Mesendoderm (in vitro differentiated cells): ENCODE measurements around the gene FNBP1.
A peak's percentile ranks its signal among the peaks of the same experiment; 100 is the strongest.
"Not testable (repeated sequence)": the region's sequence is repeated elsewhere in the genome, so short reads cannot be mapped to it uniquely, and the experiment has no call there.

Source experiments
- DNase-seq: peaks from one replicate; pipeline ENCODE4 v3.0.0; 2013
- H2AK5ac ChIP-seq: 2 replicates; pipeline ENCODE4 v1.6.1; 2013; ENCODE audit warnings: low read length, inconsistent platforms
- H2BK120ac ChIP-seq: 2 replicates; pipeline ENCODE4 v1.6.1; 2013; ENCODE audit warnings: low read depth, mild to moderate bottlenecking, low read length, moderate library complexity, mixed read lengths
- H2BK15ac ChIP-seq: replicated peaks from 2 replicates; pipeline ENCODE4 v1.6.1; 2013; ENCODE audit warnings: low read depth, mild to moderate bottlenecking, moderate library complexity
- H2BK5ac ChIP-seq: 2 replicates; pipeline ENCODE4 v1.6.1; 2013; ENCODE audit warnings: low read length, inconsistent platforms
- H3K18ac ChIP-seq: 2 replicates; pipeline ENCODE4 v1.6.1; 2013; ENCODE audit warnings: mild to moderate bottlenecking, low read length, mixed read lengths
- H3K23ac ChIP-seq: one replicate; pipeline ENCODE4 v1.6.1; 2013; ENCODE audit warnings: low read length
- H3K27ac ChIP-seq: 2 replicates; pipeline ENCODE4 v1.5.1; 2013; ENCODE audit warnings: low read depth, mild to moderate bottlenecking, inconsistent platforms, low read length, moderate library complexity
- H3K27me3 ChIP-seq: 2 replicates; pipeline ENCODE4 v1.6.1; 2013; ENCODE audit warnings: low read length, control low read depth, mild to moderate bottlenecking, inconsistent platforms; ENCODE audit not compliant: insufficient read depth, poor library complexity
- H3K36me3 ChIP-seq: 2 replicates; pipeline ENCODE4 v1.6.1; 2013; ENCODE audit warnings: low read length, inconsistent platforms; ENCODE audit not compliant: control insufficient read depth, insufficient read depth
- H3K4ac ChIP-seq: one replicate; pipeline ENCODE4 v1.6.1; 2013; ENCODE audit warnings: low read depth, mild to moderate bottlenecking, low read length, moderate library complexity
- H3K4me1 ChIP-seq: 2 replicates; pipeline ENCODE4 v1.6.1; 2013; ENCODE audit warnings: low read depth, low read length, inconsistent platforms; ENCODE audit not compliant: control insufficient read depth
- H3K4me2 ChIP-seq: 2 replicates; pipeline ENCODE4 v1.6.1; 2013; ENCODE audit warnings: low read length
- H3K4me3 ChIP-seq: 2 replicates; pipeline ENCODE4 v1.5.1; 2013; ENCODE audit warnings: mild to moderate bottlenecking, low read length
- H3K56ac ChIP-seq: one replicate; pipeline ENCODE4 v1.6.1; 2013; ENCODE audit warnings: low read length
- H3K79me1 ChIP-seq: 2 replicates; pipeline ENCODE4 v1.6.1; 2013; ENCODE audit warnings: low read length, inconsistent platforms
- H3K79me2 ChIP-seq: 2 replicates; pipeline ENCODE4 v1.6.1; 2013; ENCODE audit warnings: mild to moderate bottlenecking, low read length; ENCODE audit not compliant: control insufficient read depth, insufficient read depth
- H3K9ac ChIP-seq: 2 replicates; pipeline ENCODE4 v1.6.1; 2013; ENCODE audit warnings: low read length, inconsistent platforms
- H4K5ac ChIP-seq: one replicate; pipeline ENCODE4 v1.6.1; 2013; ENCODE audit warnings: low read length
- H4K8ac ChIP-seq: one replicate; pipeline ENCODE4 v1.6.1; 2013; ENCODE audit warnings: low read depth, mild to moderate bottlenecking, control low read depth, low read length, moderate library complexity
- WGBS: extraction: QIAGEN DNeasy Blood & Tissue Kit; methylation state at CpG from one replicate; pipeline ENCODE4 v1.1.7; 2013; ENCODE audit warnings: low lambda C conversion rate, missing lambda C conversion rate; ENCODE audit not compliant: insufficient coverage; ENCODE audit errors: extremely low coverage; 5-methylcytosine and 5-hydroxymethylcytosine counted together

The FNBP1 gene

GRCh38 chr9:129991139-129991538, 51.9 kb downstream of the FNBP1 start:
- no CpG with 5 or more reads among the region's 6 CpGs for whole genome bisulfite sequencing
- H2BK15ac ChIP-seq, H3K79me2 ChIP-seq: not testable (repeated sequence)

DNA sequence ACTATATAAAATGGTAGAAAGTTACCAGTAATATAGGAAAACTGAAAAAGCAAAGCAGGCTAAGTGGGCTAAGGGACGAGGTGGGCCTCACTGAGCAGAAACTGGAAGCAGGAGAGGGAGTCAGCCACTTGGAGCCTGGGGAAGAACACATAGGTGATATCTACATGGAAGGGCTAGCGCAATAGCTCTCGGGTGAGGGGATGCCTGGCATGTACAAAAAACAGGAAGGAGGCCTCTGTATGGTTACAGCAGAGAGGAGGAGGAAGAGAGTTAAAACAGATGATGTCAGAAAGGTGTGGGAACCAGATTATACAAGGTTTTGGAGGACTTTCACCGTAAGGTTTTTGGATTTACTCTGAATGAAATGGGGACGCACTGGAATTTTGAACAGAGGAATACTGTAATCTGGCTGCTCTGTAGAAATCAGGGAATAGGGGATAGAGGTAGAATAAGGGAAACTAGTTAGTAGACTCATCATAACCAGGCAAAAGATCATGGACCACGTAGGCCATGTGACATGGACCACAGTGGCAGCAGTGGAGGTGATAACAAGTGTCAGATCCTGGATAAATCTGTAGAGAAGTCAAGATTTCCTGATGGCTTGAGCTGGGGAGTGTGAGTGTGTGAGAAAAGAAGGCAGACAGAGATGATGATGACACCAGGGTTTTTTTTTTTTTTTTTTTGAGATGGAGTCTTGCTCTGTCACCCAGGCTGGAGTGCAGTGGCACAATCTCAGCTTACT, 52.5 kb downstream of the FNBP1 start:
- Histone ChIP-seq H3K4me2 (no peak overlapping the region), H4K8ac (no peak overlapping the region), H3K36me3 (no peaks in the 10 kb centered on the region), H3K79me1 (no peaks in the 10 kb centered on the region), H3K79me2 (no peaks in the 10 kb centered on the region), H2AK5ac (no peak overlapping the region), H3K4ac (no peak overlapping the region), H3K18ac (no peak overlapping the region), H3K4me1 (no peaks in the 10 kb centered on the region), H3K4me3 (no peak overlapping the region), H3K27ac (no peak overlapping the region), H2BK15ac (no peak overlapping the region), H3K23ac (no peak overlapping the region), H3K56ac (no peak overlapping the region), H4K5ac (no peak overlapping the region), H3K27me3 (no peaks in the 10 kb centered on the region), H3K9ac (no peak overlapping the region), H2BK5ac (no peak overlapping the region), H2BK120ac (no peak overlapping the region)
- no CpG with 5 or more reads among the region's 6 CpGs for WGBS
- DNase-seq, result no peak

More at GRCh38 chr9:129991139-129991538, 51.9 kb downstream of the FNBP1 start:
- not testable (repeated sequence) for H4K8ac ChIP-seq, H2BK5ac ChIP-seq, H3K4ac ChIP-seq, H3K9ac ChIP-seq, H3K27me3 ChIP-seq, DNase-seq, H3K18ac ChIP-seq, H3K36me3 ChIP-seq, H3K56ac ChIP-seq, H3K23ac ChIP-seq, H3K27ac ChIP-seq, H3K4me3 ChIP-seq, H2BK120ac ChIP-seq, H4K5ac ChIP-seq, H3K4me1 ChIP-seq, H3K79me1 ChIP-seq, H3K4me2 ChIP-seq, H2AK5ac ChIP-seq

DNA sequence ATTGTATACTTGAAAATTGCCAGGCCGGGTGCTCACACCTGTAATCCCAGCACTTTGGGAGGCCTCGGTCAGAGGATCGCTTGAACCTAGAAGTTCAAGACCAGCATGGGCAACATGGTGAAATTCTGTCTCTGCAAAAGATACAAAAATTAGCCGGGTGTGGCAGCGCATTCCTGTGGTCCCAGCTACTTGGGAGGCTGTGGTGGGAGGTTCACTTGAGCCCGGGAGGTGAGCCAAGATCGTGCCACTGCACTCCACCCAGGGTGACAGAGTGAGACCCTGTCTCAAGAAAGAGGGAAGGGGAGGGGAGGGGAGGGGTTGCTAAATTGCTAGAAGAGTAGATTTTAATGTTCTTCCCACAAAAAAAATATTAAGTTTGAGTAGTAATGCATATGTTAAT, 53.2 kb downstream of the FNBP1 start:
- H3K79me2 ChIP-seq, result no peaks in the 10 kb centered on the region
- no peak overlapping the region for H2BK5ac ChIP-seq
- no peaks in the 10 kb centered on the region for H3K27me3 ChIP-seq
- no peak overlapping the region for H3K4ac ChIP-seq
- H2BK120ac ChIP-seq, result no peak overlapping the region
- H3K27ac ChIP-seq, result no peak overlapping the region
- DNase-seq, result no peak
- H3K18ac ChIP-seq, result peak overlapping the region; percentile 61
- H4K8ac ChIP-seq, result no peak overlapping the region
- H3K4me2 ChIP-seq, result no peak overlapping the region
- no peaks in the 10 kb centered on the region for H3K79me1 ChIP-seq
- no peak overlapping the region for H3K4me3 ChIP-seq
- H2BK15ac ChIP-seq, result no peak overlapping the region
- H2AK5ac ChIP-seq, result no peak overlapping the region
- no peak overlapping the region for H3K9ac ChIP-seq
- H3K56ac ChIP-seq, result no peak overlapping the region
- no peak overlapping the region for H4K5ac ChIP-seq
- no peak overlapping the region for H3K23ac ChIP-seq
- H3K4me1 ChIP-seq, result no peaks in the 10 kb centered on the region
- WGBS, result no CpG with 5 or more reads among the region's 7 CpGs
- no peaks in the 10 kb centered on the region for H3K36me3 ChIP-seq

- Histone ChIP-seq H3K9ac (no peak overlapping the region), H3K18ac (no peak overlapping the region), H3K4ac (no peak overlapping the region), H2BK120ac (no peak overlapping the region), H3K56ac (no peak overlapping the region), H3K23ac (no peak overlapping the region), H3K79me1 (no peaks in the 10 kb centered on the region), H4K5ac (no peak overlapping the region), H3K4me1 (no peaks in the 10 kb centered on the region), H2BK15ac (no peak overlapping the region), H3K4me3 (no peak overlapping the region), H2AK5ac (no peak overlapping the region), H3K79me2 (no peaks in the 10 kb centered on the region), H2BK5ac (no peak overlapping the region), H3K27ac (no peak overlapping the region), H3K4me2 (no peak overlapping the region), H4K8ac (no peak overlapping the region), H3K27me3 (no peaks in the 10 kb centered on the region), H3K36me3 (no peaks in the 10 kb centered on the region)
- no peak for DNase-seq
- no CpG with 5 or more reads among the region's 3 CpGs for WGBS
These were observed 53.7 kb downstream of the FNBP1 start for GRCh38 chr9:129989362-129989708.

GRCh38 chr9:129988607-129989361, 54.2 kb downstream of the FNBP1 start:
- Histone ChIP-seq H3K4me2 (no peak overlapping the region), H3K27me3 (no peaks in the 10 kb centered on the region), H2BK5ac (no peak overlapping the region), H4K5ac (no peak overlapping the region), H3K27ac (no peak overlapping the region), H3K4ac (no peak overlapping the region), H3K36me3 (no peaks in the 10 kb centered on the region), H3K4me1 (no peaks in the 10 kb centered on the region), H3K4me3 (no peak overlapping the region), H2BK120ac (no peak overlapping the region), H2AK5ac (no peak overlapping the region), H3K56ac (no peak overlapping the region), H3K79me2 (no peaks in the 10 kb centered on the region), H3K18ac (no peak overlapping the region), H3K9ac (no peak overlapping the region), H3K79me1 (no peaks in the 10 kb centered on the region), H3K23ac (no peak overlapping the region), H2BK15ac (no peak overlapping the region), H4K8ac (no peak overlapping the region)
- no CpG with 5 or more reads among the region's 9 CpGs for WGBS
- DNase-seq, result peak; percentile 36
